Suppressor macrophage (primary cell): ENCODE measurements around the gene STAT1.

Experiments
- DNase-seq, 4 experiments: peaks; one replicate each; pipeline ENCODE4 v3.0.0-alpha.2; 2020 to 2022

The STAT1 gene

GRCh38 chr2:191031256-191031655 lies 17.3 kb upstream of the STAT1 start:
- no peak for DNase-seq

DNA sequence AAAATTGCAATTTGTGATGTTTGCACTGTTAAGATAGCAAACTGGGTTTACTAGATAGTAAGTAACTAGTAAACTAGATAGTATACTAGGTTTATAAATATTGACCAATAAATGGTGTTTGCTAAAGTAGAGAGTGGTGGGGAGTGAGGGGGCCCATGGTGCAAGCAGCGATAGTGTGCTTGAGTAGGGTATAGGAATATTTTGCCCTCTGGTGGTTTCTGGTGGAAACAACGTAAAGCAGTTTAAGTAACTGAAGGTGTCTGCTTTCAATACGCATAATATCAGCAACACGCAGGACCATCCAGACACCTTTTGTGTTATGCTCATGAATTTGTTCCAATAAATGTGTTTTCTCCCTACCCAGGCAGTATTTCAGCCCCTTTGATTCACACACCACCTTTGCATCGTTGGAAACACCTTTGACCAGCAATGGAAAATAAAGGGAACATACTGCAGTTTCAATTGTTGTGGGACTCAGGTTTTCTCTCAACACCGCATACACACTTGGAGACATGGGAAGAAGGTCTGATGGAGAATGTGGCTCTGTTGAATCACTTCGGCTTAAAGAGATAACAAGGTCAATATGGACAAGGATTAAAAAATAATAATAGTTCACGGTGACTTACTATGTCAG lies 16.7 kb upstream of the STAT1 start:
- peak; percentile 41 to 66 (median 51) for DNase-seq

DNA sequence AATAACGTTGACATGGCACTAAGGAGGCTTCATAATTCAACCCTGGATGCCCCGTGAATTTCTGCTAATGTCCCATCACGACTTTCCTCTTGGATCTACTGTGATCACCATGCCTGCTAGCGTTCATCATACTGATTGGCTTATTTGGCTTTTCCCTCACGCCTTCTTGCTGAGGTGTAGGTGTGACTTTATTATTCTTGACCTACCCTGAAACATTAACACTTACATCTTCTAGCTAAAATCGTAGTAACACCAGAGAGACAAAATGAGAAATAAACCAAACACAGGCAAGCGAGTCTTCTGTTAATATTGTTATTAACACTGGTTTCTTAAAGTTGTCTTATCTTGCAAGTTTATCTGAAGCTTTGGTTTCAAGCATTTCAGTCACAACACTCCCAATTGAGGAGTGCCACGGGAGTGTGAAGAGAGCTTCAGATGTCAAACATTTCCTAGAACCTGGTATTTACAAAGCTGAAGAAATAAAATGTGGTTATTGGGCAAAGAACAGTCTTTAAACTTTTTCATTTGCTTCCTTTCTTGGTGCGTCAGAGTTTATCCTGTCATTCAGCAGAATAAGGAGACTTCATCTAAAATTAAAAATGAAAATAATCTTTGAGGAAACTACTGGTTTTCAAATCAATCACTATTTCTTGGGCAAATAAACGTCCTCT lies 15.4 kb upstream of the STAT1 start:
- no peak for DNase-seq

- peak in 2 of 4 experiments; percentile 21 to 26 for DNase-seq
Observed at GRCh38 chr2:191026377-191026776, 12.4 kb upstream of the STAT1 start.

GRCh38 chr2:191025135-191025534 lies 11.2 kb upstream of the STAT1 start:
- DNase-seq, result peak in 3 of 4 experiments; percentile 33 to 59 (median 43)

GRCh38 chr2:191023235-191023679 lies 9.3 kb upstream of the STAT1 start:
- no peak for DNase-seq

- peak; percentile 84 to 94 (median 89) for DNase-seq
Observed at GRCh38 chr2:191020742-191021381, 6.9 kb upstream of the STAT1 start.

DNA sequence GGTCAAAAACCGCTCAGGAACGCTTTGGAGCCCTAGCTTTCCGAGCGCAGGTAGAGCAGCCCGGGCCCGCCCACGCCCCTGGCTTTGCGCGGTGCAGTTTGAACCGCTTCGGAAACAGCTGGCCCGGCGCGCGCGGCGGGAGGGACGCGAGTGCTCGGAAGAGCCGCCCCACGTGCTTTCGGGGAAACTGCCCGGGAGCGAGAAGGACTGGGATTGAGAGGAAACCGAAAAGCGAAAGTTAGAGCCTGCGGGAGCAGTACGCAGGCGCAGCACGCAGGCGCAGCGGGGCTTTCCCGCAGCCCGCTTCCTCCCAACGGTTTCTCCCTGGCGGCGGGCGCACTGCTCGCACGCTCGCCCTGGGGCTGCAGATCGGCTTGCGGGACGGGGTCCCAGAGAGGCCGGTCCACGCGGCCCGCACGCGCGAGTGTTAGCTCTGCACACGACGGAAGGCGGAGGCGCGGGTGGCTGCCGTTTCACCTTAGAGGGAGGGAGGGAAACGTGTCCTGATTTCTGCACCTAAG lies 6.3 kb upstream of the STAT1 start:
- DNase-seq, result peak; percentile 98 to 99 (median 98)

GRCh38 chr2:191019376-191019775 lies 5.4 kb upstream of the STAT1 start:
- DNase-seq, result no peak

GRCh38 chr2:191018643-191019119 lies 4.7 kb upstream of the STAT1 start:
- no peak for DNase-seq

DNA sequence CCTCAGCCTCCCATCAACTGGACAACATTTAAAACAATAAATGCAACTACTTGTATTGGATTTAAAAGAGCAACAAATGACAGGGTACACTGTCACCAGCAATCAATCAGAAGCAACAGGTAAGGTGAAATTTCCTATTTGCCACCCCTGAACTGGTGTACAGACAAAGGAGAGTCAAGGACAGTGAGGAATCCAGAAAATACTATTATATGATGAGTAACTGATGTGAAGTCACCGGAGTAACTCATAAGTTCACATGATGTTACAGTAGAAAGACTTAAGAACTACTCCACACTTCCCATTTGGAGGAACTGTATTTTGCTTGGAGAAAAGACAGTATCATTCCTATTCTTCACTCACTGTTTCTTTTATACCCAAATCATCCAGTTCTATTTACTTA lies 4.1 kb upstream of the STAT1 start:
- DNase-seq, result peak in 2 of 4 experiments; percentile 67 to 69

- DNase-seq, result no peak
Observed at GRCh38 chr2:191015831-191016230, 1.9 kb upstream of the STAT1 start.

DNA sequence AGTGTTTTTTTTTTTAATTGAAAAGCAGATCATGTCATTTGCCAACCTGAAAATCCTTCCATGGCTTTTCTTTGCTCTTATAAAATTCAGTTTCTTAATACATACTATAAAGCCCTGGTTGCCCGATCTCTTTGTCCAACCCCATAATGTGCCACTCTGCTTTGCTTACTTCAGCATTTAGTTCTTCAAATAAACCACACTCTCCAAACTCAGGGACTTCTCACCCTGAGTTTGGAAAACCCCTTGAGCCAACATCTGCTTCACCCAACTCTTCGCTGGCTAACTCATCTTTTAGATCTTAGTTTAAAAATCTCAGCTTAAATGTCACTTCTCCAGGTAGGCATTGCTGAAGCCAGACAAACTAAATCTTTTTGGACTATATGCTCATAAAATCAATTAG lies 1.3 kb upstream of the STAT1 start:
- DNase-seq, result peak in 3 of 4 experiments; percentile 23 to 49 (median 30)

- no peak for DNase-seq
Observed at GRCh38 chr2:191014653-191015020, 666 bp upstream of the STAT1 start.

GRCh38 chr2:191013682-191013931 lies 364 bp downstream of the STAT1 start:
- DNase-seq, result no peak

- DNase-seq, result peak; percentile 38 to 72 (median 60)
Observed at GRCh38 chr2:191012845-191013681, 908 bp downstream of the STAT1 start.

DNA sequence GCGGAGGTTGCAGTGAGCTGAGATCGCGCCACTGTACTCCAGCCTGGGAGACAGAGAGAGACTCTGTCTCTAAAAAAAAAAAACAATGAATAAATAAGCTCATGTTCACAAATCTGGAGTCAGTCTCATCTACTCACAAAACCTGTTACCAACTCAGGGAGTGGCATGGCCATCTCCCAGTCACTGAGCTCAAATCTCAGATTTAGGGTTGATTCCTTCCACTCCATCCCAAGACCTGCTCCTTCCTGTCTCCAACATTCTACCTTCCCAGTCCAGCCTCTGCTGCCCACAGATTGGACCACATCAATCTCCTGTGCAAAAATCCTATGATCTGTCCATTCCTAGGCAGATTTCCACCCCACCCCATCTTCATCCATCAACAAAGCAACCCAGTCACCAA lies 1.6 kb downstream of the STAT1 start:
- DNase-seq, result no peak

- no peak for DNase-seq
Observed at GRCh38 chr2:191010887-191011885, 2.8 kb downstream of the STAT1 start.

- no peak for DNase-seq
Observed at GRCh38 chr2:191009541-191010374, 4.2 kb downstream of the STAT1 start.

- DNase-seq, result no peak
Observed at GRCh38 chr2:191008286-191008685, 5.7 kb downstream of the STAT1 start.
